IMR-90 (cell line): Measurements from ENCODE around the gene DNAJC13. TPM values are rescaled to one million over a fixed set of nuclear protein-coding genes. Genes with fewer than 3 reads are reported as not detected.

Experiments
- ATAC-seq: fragments of 200-7000 bp; cut with Tn5 transposase; 2 replicates; pipeline ENCODE4 v1.9.1; 2020; ENCODE audit warnings: low read depth, mild to moderate bottlenecking, moderate library complexity
- BruUV-seq: library from RNA; stranded (reverse); fragments of 400-500 nt; replicated peaks from 2 replicates; lab custom pipeline; 2021; lab: Mats Ljungman, UMichigan
- CTCF ChIA-PET: fragments of 300-600 bp; formaldehyde crosslinking; extraction: SDS; loops from one replicate; lab custom pipeline; 2021; ENCODE audit warnings: antibody characterized with exemption; lab: Yijun Ruan, JAX
- POLR2A ChIA-PET: fragments of 300-600 bp; sonication (Branson Sonifier 250); formaldehyde crosslinking; loops from one replicate; lab custom pipeline; 2022; ENCODE audit warnings: antibody characterized with exemption; ENCODE audit not compliant: unreplicated experiment; lab: Charles Lee
- DNase-seq: peaks from one replicate; pipeline ENCODE4 v3.0.0; 2013
- H2AFZ ChIP-seq: replicated peaks from 2 replicates; pipeline ENCODE3; 2013; ENCODE audit warnings: low read length, mild to moderate bottlenecking; ENCODE audit not compliant: poor library complexity
- H2AK5ac ChIP-seq: 2 replicates; pipeline ENCODE4 v1.6.1; 2013; ENCODE audit warnings: low read depth, low read length, inconsistent platforms
- H2AK9ac ChIP-seq: replicated peaks from 2 replicates; pipeline ENCODE3; 2013; ENCODE audit warnings: mild to moderate bottlenecking, low read depth, low read length, moderate library complexity; ENCODE audit not compliant: poor library complexity
- H2BK120ac ChIP-seq: 2 replicates; pipeline ENCODE4 v1.6.1; 2013; ENCODE audit warnings: low read depth, low read length, inconsistent platforms
- H2BK15ac ChIP-seq: 3 replicates; pipeline ENCODE4 v1.6.1; 2013; ENCODE audit warnings: low read depth, low read length, inconsistent platforms
- H2BK20ac ChIP-seq: 2 replicates; pipeline ENCODE4 v1.6.1; 2013; ENCODE audit warnings: low read depth, mild to moderate bottlenecking, inconsistent platforms, low read length, moderate library complexity
- H2BK5ac ChIP-seq: 2 replicates; pipeline ENCODE4 v1.6.1; 2013; ENCODE audit warnings: mild to moderate bottlenecking, low read depth, low read length, inconsistent platforms; ENCODE audit not compliant: poor library complexity, severe bottlenecking
- H3K14ac ChIP-seq: replicated peaks from 2 replicates; pipeline ENCODE4 v1.6.1; 2013; ENCODE audit warnings: low read depth, low read length, inconsistent platforms
- H3K18ac ChIP-seq: 2 replicates; pipeline ENCODE4 v1.6.1; 2013; ENCODE audit warnings: low read depth, low read length, control low read depth
- H3K23ac ChIP-seq: 2 replicates; pipeline ENCODE4 v1.6.1; 2013; ENCODE audit warnings: low read depth, low read length, inconsistent platforms
- H3K27ac ChIP-seq: 2 replicates; pipeline ENCODE4 v1.5.1; 2013; ENCODE audit warnings: mild to moderate bottlenecking, control low read depth, low read length; ENCODE audit not compliant: insufficient read depth
- H3K27me3 ChIP-seq: 2 replicates; pipeline ENCODE4 v1.6.1; 2013; ENCODE audit warnings: low read length; ENCODE audit not compliant: control insufficient read depth, insufficient read depth
- H3K36me3 ChIP-seq: 2 replicates; pipeline ENCODE4 v1.6.1; 2013; ENCODE audit warnings: low read length, mixed read lengths; ENCODE audit not compliant: control insufficient read depth, insufficient read depth
- H3K4ac ChIP-seq: 2 replicates; pipeline ENCODE4 v1.6.1; 2013; ENCODE audit warnings: low read depth, low read length, inconsistent platforms
- H3K4me1 ChIP-seq: 2 replicates; pipeline ENCODE4 v1.6.1; 2013; ENCODE audit warnings: low read length, mixed read lengths; ENCODE audit not compliant: control insufficient read depth, insufficient read depth
- H3K4me2 ChIP-seq: 2 replicates; pipeline ENCODE4 v1.6.1; 2013; ENCODE audit warnings: low read depth, mild to moderate bottlenecking, control low read depth, low read length, moderate library complexity
- H3K4me3 ChIP-seq: 2 replicates; pipeline ENCODE4 v1.5.1; 2013; ENCODE audit warnings: low read depth, mild to moderate bottlenecking, control low read depth, low read length, moderate library complexity; ENCODE audit not compliant: insufficient read depth
- H3K56ac ChIP-seq: 2 replicates; pipeline ENCODE4 v1.6.1; 2013; ENCODE audit warnings: low read length, inconsistent platforms; ENCODE audit not compliant: insufficient read depth; ENCODE audit errors: extremely low read depth
- H3K79me1 ChIP-seq, 2 experiments: 2 replicates each; pipeline ENCODE4 v1.6.1; 2013; ENCODE audit warnings: low read length in 2 of 2, inconsistent platforms in 1 of 2, low read depth in 1 of 2
- H3K9ac ChIP-seq: 2 replicates; pipeline ENCODE4 v1.6.1; 2013; ENCODE audit warnings: low read depth, low read length, control low read depth
- H3K9me1 ChIP-seq: 2 replicates; pipeline ENCODE4 v1.6.1; 2013; ENCODE audit warnings: low read length, inconsistent platforms; ENCODE audit not compliant: insufficient read depth
- H3K9me3 ChIP-seq: 2 replicates; pipeline ENCODE4 v1.6.1; 2013; ENCODE audit warnings: low read length; ENCODE audit not compliant: control insufficient read depth, insufficient read depth
- H4K20me1 ChIP-seq: 2 replicates; pipeline ENCODE4 v1.6.1; 2013; ENCODE audit warnings: low read length, inconsistent platforms; ENCODE audit not compliant: insufficient read depth
- H4K5ac ChIP-seq: 2 replicates; pipeline ENCODE4 v1.6.1; 2013; ENCODE audit warnings: mild to moderate bottlenecking, low read depth, low read length, control low read depth
- H4K8ac ChIP-seq, 2 experiments: 2 replicates each; pipeline ENCODE4 v1.6.1; 2013; ENCODE audit warnings: low read depth in 2 of 2, low read length in 2 of 2, control low read depth in 1 of 2, inconsistent platforms in 1 of 2
- H4K91ac ChIP-seq: 2 replicates; pipeline ENCODE4 v1.6.1; 2013; ENCODE audit warnings: low read depth, low read length, inconsistent platforms; ENCODE audit not compliant: insufficient read depth
- CEBPB ChIP-seq: IDR thresholded peaks from 2 replicates; pipeline ENCODE4 v1.6.1; 2012; ENCODE audit warnings: low read depth, low read length, improper control_type of control experiment
- SMC3 ChIP-seq: fragments of 150-350 bp; IDR thresholded peaks from 2 replicates; pipeline ENCODE4 v1.6.1; 2016; ENCODE audit warnings: low read depth, mild to moderate bottlenecking, antibody characterized with exemption, low read length, moderate library complexity
- WGBS, 2 experiments: methylation state at CpG; one replicate each; pipeline versions ENCODE4 v1.1.5 to v1.1.7; 2013; ENCODE audit warnings: missing lambda C conversion rate in 2 of 2; ENCODE audit not compliant: insufficient read length in 1 of 2; ENCODE audit errors: extremely low coverage in 2 of 2; 5-methylcytosine and 5-hydroxymethylcytosine counted together
- dilution Hi-C: fragments of 300-500 bp; cut with HindIII; formaldehyde crosslinking; loops from one replicate; pipeline ENCODE4 v1.14.3; 2018; ENCODE audit warnings: low sequenced_read_pairs; ENCODE audit not compliant: unreplicated experiment
- in situ Hi-C: fragments of 300-500 bp; cut with MboI; formaldehyde crosslinking; loops from 3 replicates; pipeline ENCODE4 v1.14.3; 2019; ENCODE audit warnings: low sequenced_read_pairs, inconsistent platforms, mixed read lengths
- intact Hi-C: fragments of 100-400 bp; cut with micrococcal nuclease; formaldehyde crosslinking; loops from 2 replicates; pipeline ENCODE4 v1.10.0; 2022
- polyA plus RNA-seq, 3 experiments: library from polyadenylated mRNA; depleted of rRNA; stranded (reverse); fragments of >200 nt; gene quantifications; 2 replicates each; pipeline ENCODE4 v1.2.3, GENCODE V29; 2012; ENCODE audit warnings: low replicate concordance in 1 of 3
- total RNA-seq: library from RNA; depleted of rRNA; stranded (reverse); fragments of >200 nt; gene quantifications from 2 replicates; pipeline ENCODE4 v1.2.3, GENCODE V29; 2012

The DNAJC13 gene
- total and polyA plus RNA-seq, 2 of the 4 experiments (the other 2 are of a cell fraction) = 16.4 to 48.6 TPM

DNA sequence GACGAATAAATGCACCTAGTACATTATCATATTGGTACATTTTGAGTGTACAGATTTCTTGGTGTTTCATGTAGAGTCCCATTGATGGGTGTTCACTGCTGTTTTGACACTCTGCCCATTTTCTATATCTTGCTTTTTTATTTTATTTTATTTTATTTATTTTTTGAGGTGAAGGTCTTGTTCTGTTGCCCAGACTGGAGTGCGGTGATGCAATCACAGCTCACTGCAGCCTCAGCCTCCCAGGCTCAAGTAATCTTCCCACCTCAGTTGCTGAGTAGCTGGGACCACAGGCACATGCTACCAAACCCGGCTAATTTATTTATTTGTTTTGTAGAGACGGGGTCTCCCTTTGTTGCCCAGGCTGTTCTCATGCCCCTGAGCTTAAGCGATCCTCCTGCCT is 44.2 kb downstream of the DNAJC13 start:
- no peaks in the 10 kb centered on the region for H3K9me3 ChIP-seq
- WGBS, 2 experiments = no CpG with 5 or more reads among the region's 5 CpGs
- no peak overlapping the region for H3K18ac ChIP-seq
- H4K91ac ChIP-seq = no peak overlapping the region
- POLR2A ChIA-PET = no interaction called here
- no peak overlapping the region for H2BK120ac ChIP-seq
- H3K4me3 ChIP-seq = no peak overlapping the region
- no peak for ATAC-seq
- H2AFZ ChIP-seq = no peak overlapping the region
- peak; percentile 33 for DNase-seq
- dilution Hi-C loops = no loop called here
- H3K36me3 ChIP-seq = peaks cover 21% of the 10 kb centered on the region
- H3K23ac ChIP-seq = no peak overlapping the region
- TF ChIP-seq CEBPB (peak; percentile 77), SMC3 (no peak)
- H3K56ac ChIP-seq = no peak overlapping the region
- H3K9me1 ChIP-seq = no peaks in the 10 kb centered on the region
- H3K14ac ChIP-seq = no peak overlapping the region
- H3K9ac ChIP-seq = no peak overlapping the region
- no peak overlapping the region for H2BK15ac ChIP-seq
- no peaks in the 10 kb centered on the region for H3K27me3 ChIP-seq
- BruUV-seq = no TSS peak
- H2AK5ac ChIP-seq = no peak overlapping the region
- H4K8ac ChIP-seq = no peak overlapping the region
- intact Hi-C loops = no loop called here
- no peak overlapping the region for H3K27ac ChIP-seq
- H3K4ac ChIP-seq = no peak overlapping the region
- H2BK5ac ChIP-seq = no peak overlapping the region
- in situ Hi-C loops = no loop called here
- H2BK20ac ChIP-seq = no peak overlapping the region
- CTCF ChIA-PET = interaction anchor here (0.7 kb wide), 1 partner anchor 13 kb away, joined by 3 read pairs; no protein-coding TSS in a partner anchor
- H2AK9ac ChIP-seq = no peak overlapping the region
- no peak overlapping the region for H3K4me2 ChIP-seq
- H3K4me1 ChIP-seq = peaks cover 5% of the 10 kb centered on the region; the same call in 1 of the 2 replicates
- H4K5ac ChIP-seq = no peak overlapping the region
- no peaks in the 10 kb centered on the region for H4K20me1 ChIP-seq
- H3K79me1 ChIP-seq = peaks cover 3% of the 10 kb centered on the region in 2 experiments; a peak in 2 of 4 replicates
